ENCODE results near the gene LAMA5. TPM values are rescaled to one million over a fixed set of nuclear protein-coding genes. Genes with fewer than 3 reads are reported as not detected.

Gene LAMA5
- total RNA-seq, 1 donor from 2014 or later, result 44.2 TPM

- DNase-seq, result no peak
Measured at GRCh38 chr20:62330576-62331317, 36.4 kb downstream of the LAMA5 start.

GRCh38 chr20:62329389-62330377, 37.4 kb downstream of the LAMA5 start:
- no peak for DNase-seq

GRCh38 chr20:62328684-62329388, 38.3 kb downstream of the LAMA5 start:
- DNase-seq, result no peak

- no peak for DNase-seq
Measured at GRCh38 chr20:62327726-62328495, 39.2 kb downstream of the LAMA5 start.

- DNase-seq, result no peak
Measured at GRCh38 chr20:62326959-62327725, 40.0 kb downstream of the LAMA5 start.

- no peak for DNase-seq
Measured at GRCh38 chr20:62326559-62326958, 40.6 kb downstream of the LAMA5 start.

- no peak for DNase-seq
Measured at GRCh38 chr20:62325172-62325905, 41.8 kb downstream of the LAMA5 start.

- no peak for DNase-seq
Measured at GRCh38 chr20:62323980-62324906, 42.9 kb downstream of the LAMA5 start.

GRCh38 chr20:62323146-62323979, 43.7 kb downstream of the LAMA5 start:
- DNase-seq, result no peak

- DNase-seq, result no peak
Measured at GRCh38 chr20:62322492-62323041, 44.5 kb downstream of the LAMA5 start.

- DNase-seq, result no peak
Measured at GRCh38 chr20:62321975-62322374, 45.1 kb downstream of the LAMA5 start.

- DNase-seq, result no peak
Measured at GRCh38 chr20:62321521-62321948, 45.6 kb downstream of the LAMA5 start.

- DNase-seq, result no peak
Measured at GRCh38 chr20:62320581-62321354, 46.3 kb downstream of the LAMA5 start.

GRCh38 chr20:62319346-62319909, 47.7 kb downstream of the LAMA5 start:
- DNase-seq, result no peak

GRCh38 chr20:62318400-62319345, 48.4 kb downstream of the LAMA5 start:
- no peak for DNase-seq
